ENCODE measurements around the gene WBP11. TPM values are rescaled to one million over a fixed set of nuclear protein-coding genes. Genes with fewer than 3 reads are reported as not detected.

WBP11 gene
- total and polyA plus RNA-seq, 9 of the 15 experiments (the other 6 are each of a cell fraction or from before 2014, with no cell fraction given) = 7.7 to 60.8 (median 24.6) TPM

DNA sequence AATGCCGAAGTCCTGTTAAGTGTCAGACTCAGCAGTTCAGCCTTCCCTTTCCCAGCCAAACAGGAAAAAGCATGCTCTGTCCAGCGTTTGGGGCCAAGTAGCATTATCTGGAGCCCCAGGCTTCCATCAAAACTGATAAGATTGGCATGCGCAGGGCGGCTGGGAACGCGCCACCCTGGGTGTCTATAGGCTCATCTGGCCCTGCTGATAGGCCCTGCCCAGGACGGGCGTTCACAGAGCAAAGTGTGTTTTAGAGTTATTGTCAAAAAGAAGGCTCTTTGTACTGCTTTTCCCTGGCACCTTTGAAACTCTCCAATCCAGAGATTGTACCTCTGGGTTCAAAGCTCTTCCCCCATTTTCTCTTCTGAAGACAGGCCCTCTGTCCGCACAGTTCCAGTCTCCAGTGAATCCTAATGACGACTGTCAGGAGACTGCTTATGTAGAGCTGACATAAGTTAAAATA, 40.2 kb upstream of the WBP11 start, which contains the start of gene ART4 (continued):
- TF ChIP-seq NFE2L1 (tag; IDR thresholded peaks at IDR 0.05; ENCODE audit: borderline replicate concordance, low read depth) (no peak), ZC3H8 (IDR thresholded peaks at IDR 0.05) (no peak), ZNF165 (CRISPR knock-in tag; IDR thresholded peaks at IDR 0.05; ENCODE audit: borderline replicate concordance) (no peak), SP1 (CRISPR knock-in tag; IDR thresholded peaks at IDR 0.05) (no peak), ZKSCAN1 (IDR thresholded peaks at IDR 0.05; ENCODE audit: low read depth, low read length) (0 out of 2 replicates have a peak, but pooled peaks have one; percentile 25), RFX5 (IDR thresholded peaks at IDR 0.05; ENCODE audit: low read depth, low read length) (no peak), CSDE1 (IDR thresholded peaks at IDR 0.05) (no peak), TFAP4 (CRISPR knock-in tag; IDR thresholded peaks at IDR 0.05; ENCODE audit: borderline replicate concordance) (no peak), PRDM10 (IDR thresholded peaks at IDR 0.05; ENCODE audit: partially characterized antibody) (no peak), FUS (optimal IDR thresholded peaks at IDR 0.05; ENCODE audit: low read depth, low read length) (no peak), POLR2H (tag; IDR thresholded peaks at IDR 0.05; ENCODE audit: low read depth) (no peak), ZNF398 (CRISPR knock-in tag; IDR thresholded peaks at IDR 0.05) (no peak), ZFP30 (CRISPR knock-in tag; IDR thresholded peaks at IDR 0.05; ENCODE audit: borderline replicate concordance) (no peak), CCNT2 (IDR thresholded peaks at IDR 0.05; ENCODE audit: borderline replicate concordance, extremely low read depth, insufficient read length, low read depth, low read length) (peak; percentile 66), MLLT1 (IDR thresholded peaks at IDR 0.05) (no peak), PTRF (tag; IDR thresholded peaks at IDR 0.05) (no peak), ZBTB8A (IDR thresholded peaks at IDR 0.05; ENCODE audit: partially characterized antibody) (no peak), TARDBP (IDR thresholded peaks at IDR 0.05) (no peak), YBX1 (IDR thresholded peaks at IDR 0.05) (no peak)
- TF ChIP-seq, protein P1, sequence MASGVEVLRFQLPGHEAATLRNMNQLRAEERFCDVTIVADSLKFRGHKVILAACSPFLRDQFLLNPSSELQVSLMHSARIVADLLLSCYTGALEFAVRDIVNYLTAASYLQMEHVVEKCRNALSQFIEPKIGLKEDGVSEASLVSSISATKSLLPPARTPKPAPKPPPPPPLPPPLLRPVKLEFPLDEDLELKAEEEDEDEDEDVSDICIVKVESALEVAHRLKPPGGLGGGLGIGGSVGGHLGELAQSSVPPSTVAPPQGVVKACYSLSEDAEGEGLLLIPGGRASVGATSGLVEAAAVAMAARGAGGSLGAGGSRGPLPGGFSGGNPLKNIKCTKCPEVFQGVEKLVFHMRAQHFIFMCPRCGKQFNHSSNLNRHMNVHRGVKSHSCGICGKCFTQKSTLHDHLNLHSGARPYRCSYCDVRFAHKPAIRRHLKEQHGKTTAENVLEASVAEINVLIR (CRISPR knock-in tag; IDR thresholded peaks at IDR 0.05) = no peak
